IMR-90 (cell line): Measurements from ENCODE around the gene CROCC2. TPM values are rescaled to one million over a fixed set of nuclear protein-coding genes. Genes with fewer than 3 reads are reported as not detected.

Source experiments
- ATAC-seq: fragments of 200-7000 bp; cut with Tn5 transposase; 2 replicates; pipeline ENCODE4 v1.9.1; 2020; ENCODE audit warnings: low read depth, mild to moderate bottlenecking, moderate library complexity
- BruUV-seq: library from RNA; stranded (reverse); fragments of 400-500 nt; replicated peaks from 2 replicates; lab custom pipeline; 2021; lab: Mats Ljungman, UMichigan
- CTCF ChIA-PET: fragments of 300-600 bp; formaldehyde crosslinking; extraction: SDS; loops from one replicate; lab custom pipeline; 2021; ENCODE audit warnings: antibody characterized with exemption; lab: Yijun Ruan, JAX
- POLR2A ChIA-PET: fragments of 300-600 bp; sonication (Branson Sonifier 250); formaldehyde crosslinking; loops from one replicate; lab custom pipeline; 2022; ENCODE audit warnings: antibody characterized with exemption; ENCODE audit not compliant: unreplicated experiment; lab: Charles Lee
- DNase-seq: peaks from one replicate; pipeline ENCODE4 v3.0.0; 2013
- H2AFZ ChIP-seq: replicated peaks from 2 replicates; pipeline ENCODE3; 2013; ENCODE audit warnings: low read length, mild to moderate bottlenecking; ENCODE audit not compliant: poor library complexity
- H2AK5ac ChIP-seq: 2 replicates; pipeline ENCODE4 v1.6.1; 2013; ENCODE audit warnings: low read depth, low read length, inconsistent platforms
- H2AK9ac ChIP-seq: replicated peaks from 2 replicates; pipeline ENCODE3; 2013; ENCODE audit warnings: mild to moderate bottlenecking, low read depth, low read length, moderate library complexity; ENCODE audit not compliant: poor library complexity
- H2BK120ac ChIP-seq: 2 replicates; pipeline ENCODE4 v1.6.1; 2013; ENCODE audit warnings: low read depth, low read length, inconsistent platforms
- H2BK15ac ChIP-seq: 3 replicates; pipeline ENCODE4 v1.6.1; 2013; ENCODE audit warnings: low read depth, low read length, inconsistent platforms
- H2BK20ac ChIP-seq: 2 replicates; pipeline ENCODE4 v1.6.1; 2013; ENCODE audit warnings: low read depth, mild to moderate bottlenecking, inconsistent platforms, low read length, moderate library complexity
- H2BK5ac ChIP-seq: 2 replicates; pipeline ENCODE4 v1.6.1; 2013; ENCODE audit warnings: mild to moderate bottlenecking, low read depth, low read length, inconsistent platforms; ENCODE audit not compliant: poor library complexity, severe bottlenecking
- H3K14ac ChIP-seq: replicated peaks from 2 replicates; pipeline ENCODE4 v1.6.1; 2013; ENCODE audit warnings: low read depth, low read length, inconsistent platforms
- H3K18ac ChIP-seq: 2 replicates; pipeline ENCODE4 v1.6.1; 2013; ENCODE audit warnings: low read depth, low read length, control low read depth
- H3K23ac ChIP-seq: 2 replicates; pipeline ENCODE4 v1.6.1; 2013; ENCODE audit warnings: low read depth, low read length, inconsistent platforms
- H3K27ac ChIP-seq: 2 replicates; pipeline ENCODE4 v1.5.1; 2013; ENCODE audit warnings: mild to moderate bottlenecking, control low read depth, low read length; ENCODE audit not compliant: insufficient read depth
- H3K27me3 ChIP-seq: 2 replicates; pipeline ENCODE4 v1.6.1; 2013; ENCODE audit warnings: low read length; ENCODE audit not compliant: control insufficient read depth, insufficient read depth
- H3K36me3 ChIP-seq: 2 replicates; pipeline ENCODE4 v1.6.1; 2013; ENCODE audit warnings: low read length, mixed read lengths; ENCODE audit not compliant: control insufficient read depth, insufficient read depth
- H3K4ac ChIP-seq: 2 replicates; pipeline ENCODE4 v1.6.1; 2013; ENCODE audit warnings: low read depth, low read length, inconsistent platforms
- H3K4me1 ChIP-seq: 2 replicates; pipeline ENCODE4 v1.6.1; 2013; ENCODE audit warnings: low read length, mixed read lengths; ENCODE audit not compliant: control insufficient read depth, insufficient read depth
- H3K4me2 ChIP-seq: 2 replicates; pipeline ENCODE4 v1.6.1; 2013; ENCODE audit warnings: low read depth, mild to moderate bottlenecking, control low read depth, low read length, moderate library complexity
- H3K4me3 ChIP-seq: 2 replicates; pipeline ENCODE4 v1.5.1; 2013; ENCODE audit warnings: low read depth, mild to moderate bottlenecking, control low read depth, low read length, moderate library complexity; ENCODE audit not compliant: insufficient read depth
- H3K56ac ChIP-seq: 2 replicates; pipeline ENCODE4 v1.6.1; 2013; ENCODE audit warnings: low read length, inconsistent platforms; ENCODE audit not compliant: insufficient read depth; ENCODE audit errors: extremely low read depth
- H3K79me1 ChIP-seq, 2 experiments: 2 replicates each; pipeline ENCODE4 v1.6.1; 2013; ENCODE audit warnings: low read length in 2 of 2, inconsistent platforms in 1 of 2, low read depth in 1 of 2
- H3K9ac ChIP-seq: 2 replicates; pipeline ENCODE4 v1.6.1; 2013; ENCODE audit warnings: low read depth, low read length, control low read depth
- H3K9me1 ChIP-seq: 2 replicates; pipeline ENCODE4 v1.6.1; 2013; ENCODE audit warnings: low read length, inconsistent platforms; ENCODE audit not compliant: insufficient read depth
- H3K9me3 ChIP-seq: 2 replicates; pipeline ENCODE4 v1.6.1; 2013; ENCODE audit warnings: low read length; ENCODE audit not compliant: control insufficient read depth, insufficient read depth
- H4K20me1 ChIP-seq: 2 replicates; pipeline ENCODE4 v1.6.1; 2013; ENCODE audit warnings: low read length, inconsistent platforms; ENCODE audit not compliant: insufficient read depth
- H4K5ac ChIP-seq: 2 replicates; pipeline ENCODE4 v1.6.1; 2013; ENCODE audit warnings: mild to moderate bottlenecking, low read depth, low read length, control low read depth
- H4K8ac ChIP-seq, 2 experiments: 2 replicates each; pipeline ENCODE4 v1.6.1; 2013; ENCODE audit warnings: low read depth in 2 of 2, low read length in 2 of 2, control low read depth in 1 of 2, inconsistent platforms in 1 of 2
- H4K91ac ChIP-seq: 2 replicates; pipeline ENCODE4 v1.6.1; 2013; ENCODE audit warnings: low read depth, low read length, inconsistent platforms; ENCODE audit not compliant: insufficient read depth
- BHLHE40 ChIP-seq: fragments of 150-350 bp; IDR thresholded peaks from 2 replicates; pipeline ENCODE4 v1.6.1; 2016; ENCODE audit warnings: mild to moderate bottlenecking, low read depth, low read length
- CEBPB ChIP-seq: IDR thresholded peaks from 2 replicates; pipeline ENCODE4 v1.6.1; 2012; ENCODE audit warnings: low read depth, low read length, improper control_type of control experiment
- MAZ ChIP-seq: IDR thresholded peaks from 2 replicates; pipeline ENCODE4 v1.6.1; 2012; ENCODE audit warnings: low read depth, mild to moderate bottlenecking, low read length, improper control_type of control experiment, moderate library complexity, borderline replicate concordance
- WGBS, 2 experiments: methylation state at CpG; one replicate each; pipeline versions ENCODE4 v1.1.5 to v1.1.7; 2013; ENCODE audit warnings: missing lambda C conversion rate in 2 of 2; ENCODE audit not compliant: insufficient read length in 1 of 2; ENCODE audit errors: extremely low coverage in 2 of 2; 5-methylcytosine and 5-hydroxymethylcytosine counted together
- dilution Hi-C: fragments of 300-500 bp; cut with HindIII; formaldehyde crosslinking; loops from one replicate; pipeline ENCODE4 v1.14.3; 2018; ENCODE audit warnings: low sequenced_read_pairs; ENCODE audit not compliant: unreplicated experiment
- in situ Hi-C: fragments of 300-500 bp; cut with MboI; formaldehyde crosslinking; loops from 3 replicates; pipeline ENCODE4 v1.14.3; 2019; ENCODE audit warnings: low sequenced_read_pairs, inconsistent platforms, mixed read lengths
- intact Hi-C: fragments of 100-400 bp; cut with micrococcal nuclease; formaldehyde crosslinking; loops from 2 replicates; pipeline ENCODE4 v1.10.0; 2022
- polyA plus RNA-seq, 3 experiments: library from polyadenylated mRNA; depleted of rRNA; stranded (reverse); fragments of >200 nt; gene quantifications; 2 replicates each; pipeline ENCODE4 v1.2.3, GENCODE V29; 2012; ENCODE audit warnings: low replicate concordance in 1 of 3
- total RNA-seq: library from RNA; depleted of rRNA; stranded (reverse); fragments of >200 nt; gene quantifications from 2 replicates; pipeline ENCODE4 v1.2.3, GENCODE V29; 2012

Gene CROCC2
- total and polyA plus RNA-seq, 2 of the 4 experiments (the other 2 are of a cell fraction): not detected

DNA sequence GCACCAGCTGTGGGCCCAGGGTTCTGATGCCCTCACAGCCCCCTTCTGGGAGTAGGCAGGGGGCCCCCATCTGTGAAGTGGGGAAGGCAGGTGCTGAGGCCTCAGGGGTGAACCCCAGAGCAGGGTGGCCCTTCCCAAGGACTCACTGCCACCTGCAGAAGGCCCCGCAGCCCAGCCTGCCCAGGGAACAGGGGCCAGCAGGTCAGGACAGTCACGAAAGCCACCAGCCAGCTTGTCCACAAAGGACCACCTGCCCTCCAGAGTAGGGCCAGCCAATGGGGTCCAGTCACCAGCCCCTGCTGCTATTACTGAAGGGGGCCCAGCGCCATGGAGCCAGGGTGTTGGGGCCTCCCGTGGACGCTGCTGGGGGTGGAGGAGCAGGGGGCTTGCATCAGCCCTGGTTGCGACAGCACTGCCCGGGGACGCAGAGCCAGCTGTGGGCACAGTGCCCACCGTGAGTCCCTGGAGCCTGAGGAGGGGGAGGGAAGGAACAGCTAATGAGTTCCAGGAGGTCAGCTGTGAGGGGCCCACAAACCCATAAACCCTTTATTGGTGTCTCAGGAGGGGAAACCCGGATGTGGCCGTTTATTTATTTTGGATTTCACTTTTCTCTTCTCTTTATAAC is 80.8 kb downstream of the CROCC2 start:
- Histone ChIP-seq H3K56ac (no peak overlapping the region), H3K4me2 (no peak overlapping the region; the same call in 1 of the 2 replicates), H2AK9ac (peak overlapping the region; percentile 18), H3K9ac (no peak overlapping the region), H2BK15ac (peak overlapping the region; percentile 31; the same call in 1 of the 3 replicates), H2BK5ac (no peak overlapping the region), H2BK20ac (peak overlapping the region; percentile 0), H3K4me3 (no peak overlapping the region), H3K79me1 (no peaks in the 10 kb centered on the region), H2AK5ac (peak overlapping the region; percentile 36; the same call in 1 of the 2 replicates), H3K18ac (peak overlapping the region; percentile 26; the same call in 1 of the 2 replicates), H3K27ac (peak overlapping the region; percentile 34; the same call in 1 of the 2 replicates), H3K9me1 (no peaks in the 10 kb centered on the region; the same call in 1 of the 2 replicates), H3K36me3 (no peaks in the 10 kb centered on the region), H4K8ac (peak overlapping the region; percentile 10 to 38; a peak in 1 of 4 replicates), H3K14ac (no peak overlapping the region), H4K5ac (peak overlapping the region; percentile 5; the same call in 1 of the 2 replicates), H4K20me1 (no peaks in the 10 kb centered on the region), H3K4me1 (peaks cover 14% of the 10 kb centered on the region), H4K91ac (peak overlapping the region; percentile 67), H2AFZ (peak overlapping the region; percentile 21), H3K9me3 (peaks cover 11% of the 10 kb centered on the region), H3K23ac (no peak overlapping the region; the same call in 1 of the 2 replicates), H2BK120ac (peak overlapping the region; percentile 67), H3K27me3 (peaks cover 7% of the 10 kb centered on the region; the same call in 1 of the 2 replicates), H3K4ac (peak overlapping the region; percentile 72)
- ChIA-PET CTCF (no interaction called here), POLR2A (no interaction called here)
- ATAC-seq: peak; percentile 40
- no TSS peak for BruUV-seq
- in situ Hi-C loops (loop anchor here (5.0 kb wide), 1 partner anchor 70 kb away; no protein-coding TSS in a partner anchor), intact Hi-C loops (no loop called here), dilution Hi-C loops (no loop called here)
- 65% methylated on average over 2 of the region's 11 CpGs; no CpG with 5 or more reads in 1 of the 2 experiments for WGBS, 2 experiments
- TF ChIP-seq CEBPB (peak; percentile 93), MAZ (peak; percentile 79; the same call in 1 of the 2 replicates), BHLHE40 (no peak)
- peak; percentile 65 for DNase-seq
